Activated CD8-positive, alpha-beta memory T cell treated with anti-CD3 and anti-CD28 coated beads for 48 hours (primary cell): ENCODE results near the gene SLC1A5.
A peak's percentile ranks its signal among the peaks of the same experiment; 100 is the strongest.
"Not testable (repeated sequence)": the region's sequence is repeated elsewhere in the genome, so short reads cannot be mapped to it uniquely, and the experiment has no call there.

Experiments
- DNase-seq, 3 experiments: peaks; one replicate each; pipeline ENCODE4 v3.0.0-alpha.2; 2020; ENCODE audit warnings: low read depth in 2 of 3, low spot score in 2 of 3

Gene SLC1A5

GRCh38 chr19:46772170-46773017, 16.0 kb downstream of the SLC1A5 start:
- no peak for DNase-seq

- not testable (repeated sequence) for DNase-seq
These were observed 19.6 kb downstream of the SLC1A5 start for GRCh38 chr19:46768746-46769145.

- DNase-seq: peak in 1 of 3 experiments; percentile 48
These were observed 21.7 kb downstream of the SLC1A5 start for GRCh38 chr19:46766569-46767317.

- DNase-seq: no peak
These were observed 23.5 kb downstream of the SLC1A5 start for GRCh38 chr19:46764817-46765291.

- DNase-seq: no peak
These were observed 26.0 kb downstream of the SLC1A5 start for GRCh38 chr19:46762245-46762890.

GRCh38 chr19:46761418-46761831, 27.0 kb downstream of the SLC1A5 start:
- DNase-seq: no peak

- DNase-seq: not testable (repeated sequence)
These were observed 27.5 kb downstream of the SLC1A5 start for GRCh38 chr19:46760897-46761296.

GRCh38 chr19:46760363-46760762, 28.0 kb downstream of the SLC1A5 start:
- no peak for DNase-seq

GRCh38 chr19:46759817-46760333, 28.5 kb downstream of the SLC1A5 start:
- no peak for DNase-seq

- DNase-seq: no peak
These were observed 29.2 kb downstream of the SLC1A5 start for GRCh38 chr19:46759206-46759605.

- DNase-seq: no peak
These were observed 31.9 kb downstream of the SLC1A5 start for GRCh38 chr19:46756544-46756888.

- DNase-seq: no peak
These were observed 32.4 kb downstream of the SLC1A5 start for GRCh38 chr19:46755853-46756543.

- no peak for DNase-seq
These were observed 33.1 kb downstream of the SLC1A5 start for GRCh38 chr19:46755077-46755852.

- no peak for DNase-seq
These were observed 34.8 kb downstream of the SLC1A5 start for GRCh38 chr19:46753420-46754155.

GRCh38 chr19:46748325-46749109, 39.9 kb downstream of the SLC1A5 start:
- peak in 2 of 3 experiments; percentile 69 to 80 for DNase-seq

- DNase-seq: peak in 1 of 3 experiments; percentile 48
These were observed 41.9 kb downstream of the SLC1A5 start, which contains the start of gene STRN4 for GRCh38 chr19:46746281-46747057. Gene STRN4 (minus strand): TSS chr19:46746450. CDS start chr19:46746430, 20 bp downstream.

GRCh38 chr19:46745521-46746280, 42.7 kb downstream of the SLC1A5 start, which contains the start of gene FKRP:
Gene FKRP (plus strand): TSS chr19:46746057. CDS start chr19:46755451, 9,394 bp downstream.
- DNase-seq: peak in 1 of 3 experiments; percentile 20
